OCI-M1 (cell line): ENCODE measurements around the gene MSI2.
"Not testable (repeated sequence)": the region's sequence is repeated elsewhere in the genome, so short reads cannot be mapped to it uniquely, and the experiment has no call there.

Experiments used
- DNase-seq: peaks from one replicate; lab custom pipeline; 2025; lab: John Stamatoyannopoulos, UW

Gene MSI2

DNA sequence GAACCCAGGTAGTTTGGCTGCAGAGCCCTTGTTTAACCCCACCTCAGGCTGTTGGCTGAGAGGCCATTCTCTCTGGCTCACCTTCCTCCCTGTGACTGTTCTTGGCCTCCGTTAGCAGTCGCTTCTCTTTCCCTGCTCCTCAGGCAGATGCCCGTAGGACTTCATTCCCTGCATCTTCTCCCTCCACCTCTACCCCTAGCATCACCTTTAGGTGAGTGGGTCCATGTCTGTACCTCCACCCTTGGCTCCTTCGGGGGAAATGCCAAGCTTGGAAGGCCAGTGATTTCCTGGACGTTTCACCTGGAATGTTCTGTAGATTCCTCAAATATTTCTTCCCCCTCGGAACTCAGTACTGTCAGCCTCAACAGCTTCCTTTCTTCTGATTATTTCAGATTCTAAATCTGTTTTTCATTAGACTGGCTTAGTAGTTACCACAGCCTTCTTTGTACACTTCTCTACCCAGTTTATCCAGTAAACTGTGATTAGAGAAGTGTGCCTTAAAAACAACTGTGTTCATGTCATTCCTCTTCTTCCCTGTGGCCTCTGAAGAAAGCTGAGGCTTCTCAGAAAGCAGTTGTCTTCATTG, 227.9 kb downstream of the MSI2 start:
- no peak for DNase-seq

DNA sequence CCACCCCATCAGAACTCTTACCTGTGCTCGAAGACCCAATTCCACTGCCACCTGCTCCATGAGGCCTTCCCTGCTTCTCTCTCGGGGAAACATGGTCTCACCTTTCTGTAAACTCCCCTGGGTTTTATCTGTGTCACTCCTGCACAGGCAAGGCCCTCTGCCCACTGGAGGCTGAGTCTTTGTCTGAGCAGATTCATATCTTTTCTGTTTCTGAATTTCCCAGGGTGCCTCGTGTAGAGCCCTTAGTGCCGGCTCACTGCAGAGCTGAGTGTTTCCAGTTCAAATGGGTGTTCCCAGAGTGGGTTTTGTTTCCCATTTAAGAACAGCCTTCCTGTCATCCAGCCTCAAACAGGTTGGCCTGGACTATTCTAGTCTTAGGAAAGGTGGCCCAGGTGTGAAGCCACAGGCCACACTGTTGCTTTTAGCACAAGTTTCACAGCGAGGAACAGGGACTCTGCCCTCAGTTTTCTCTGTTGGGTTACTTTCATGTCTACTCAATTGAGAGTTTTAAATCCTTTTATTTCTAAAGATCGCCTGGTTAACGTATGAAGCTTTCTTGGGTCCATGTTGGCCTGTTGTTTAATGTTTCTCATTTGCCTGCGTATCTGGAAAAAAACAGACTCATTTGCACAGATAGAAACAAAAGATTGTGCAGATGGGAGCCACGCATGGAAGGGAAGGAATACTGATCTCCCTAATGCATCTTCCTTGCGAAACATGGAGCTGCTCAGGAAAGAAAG, 228.7 kb downstream of the MSI2 start:
- DNase-seq: no peak

DNA sequence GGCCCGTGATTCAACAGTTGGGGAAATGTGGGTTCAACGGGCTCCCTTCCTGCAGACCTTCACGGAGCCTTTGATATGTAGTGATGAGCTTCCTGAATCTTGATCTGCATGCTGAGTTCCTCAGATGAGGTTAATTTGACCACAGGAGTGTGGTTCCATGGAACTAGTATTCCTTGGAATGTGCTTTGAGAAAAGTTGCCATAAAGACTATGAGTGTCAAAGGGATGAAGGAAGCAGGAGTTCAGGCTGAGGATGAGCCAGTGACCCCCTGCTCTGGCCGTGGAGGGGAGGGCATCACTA, 229.2 kb downstream of the MSI2 start:
- no peak for DNase-seq

- DNase-seq: no peak
Measured at GRCh38 chr17:57485916-57486881, 229.9 kb downstream of the MSI2 start.

DNA sequence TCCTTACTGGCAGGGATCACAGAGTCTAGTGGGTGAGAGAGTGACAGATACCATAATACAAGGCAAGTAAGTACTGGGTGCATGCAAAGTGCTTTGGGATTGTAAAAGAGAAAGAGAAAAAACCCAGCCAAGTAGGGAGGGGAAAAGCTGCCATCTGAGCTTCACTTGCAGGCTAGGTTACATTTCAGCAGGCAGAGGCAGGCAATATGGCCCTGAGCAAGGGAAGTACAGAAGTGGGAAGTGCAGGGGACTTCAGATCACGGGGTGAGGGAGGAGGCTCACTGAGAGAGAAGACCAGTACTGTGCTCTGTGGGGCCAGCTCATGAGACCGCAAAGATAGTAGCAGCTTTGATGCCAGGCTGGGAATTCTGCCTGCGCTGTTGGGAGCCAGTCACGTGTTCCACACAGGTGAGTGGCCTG, 230.6 kb downstream of the MSI2 start:
- peak; percentile 27 for DNase-seq

DNA sequence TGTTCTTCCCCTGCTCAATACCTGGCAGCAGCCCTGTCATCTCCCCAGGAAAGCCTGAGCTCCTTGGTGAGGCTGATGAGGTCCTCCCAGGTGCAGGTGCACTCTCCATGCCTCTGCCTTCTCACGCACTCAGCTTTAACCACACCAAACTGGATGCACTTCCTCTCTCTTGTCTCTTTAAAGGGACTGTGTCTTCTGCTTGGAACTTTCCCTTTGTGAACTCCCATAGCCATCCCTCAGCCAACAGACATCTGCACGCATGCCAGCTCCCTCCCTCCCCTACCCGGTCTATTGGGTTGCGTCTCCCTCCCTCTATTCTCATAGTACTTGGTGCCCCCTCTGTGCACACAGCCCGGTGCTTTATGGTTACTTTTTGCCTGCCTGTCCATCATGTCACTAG, 231.2 kb downstream of the MSI2 start:
- DNase-seq: no peak

GRCh38 chr17:57488856-57489255, 232.5 kb downstream of the MSI2 start:
- DNase-seq: no peak

- DNase-seq: no peak
Measured at GRCh38 chr17:57489321-57489720, 233.0 kb downstream of the MSI2 start.

- no peak for DNase-seq
Measured at GRCh38 chr17:57490111-57490845, 234.0 kb downstream of the MSI2 start.

- no peak for DNase-seq
Measured at GRCh38 chr17:57490890-57491289, 234.6 kb downstream of the MSI2 start.

GRCh38 chr17:57493171-57493570, 236.8 kb downstream of the MSI2 start:
- peak; percentile 36 for DNase-seq

DNA sequence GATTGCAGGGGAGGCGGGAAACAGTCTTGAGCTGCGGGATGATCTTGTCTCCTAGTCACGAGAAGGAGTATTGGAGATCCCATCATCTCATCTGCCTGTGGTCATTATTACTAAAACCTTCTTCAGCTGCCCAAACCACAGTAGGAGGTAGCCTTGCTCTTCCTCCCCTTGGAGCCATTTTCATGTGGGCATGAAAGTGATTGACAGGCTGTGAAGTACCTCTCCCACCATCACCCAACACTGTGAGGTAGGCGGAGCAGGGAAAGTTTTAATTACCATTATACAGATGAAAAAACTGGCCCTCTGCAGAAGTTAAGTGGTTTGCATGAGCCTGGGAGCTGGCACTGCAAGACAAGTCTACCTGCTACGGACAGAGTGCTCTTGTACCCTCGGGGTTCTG, 237.3 kb downstream of the MSI2 start:
- no peak for DNase-seq

GRCh38 chr17:57494443-57494842, 238.1 kb downstream of the MSI2 start:
- no peak for DNase-seq

- no peak for DNase-seq
Measured at GRCh38 chr17:57495771-57496170, 239.4 kb downstream of the MSI2 start.

DNA sequence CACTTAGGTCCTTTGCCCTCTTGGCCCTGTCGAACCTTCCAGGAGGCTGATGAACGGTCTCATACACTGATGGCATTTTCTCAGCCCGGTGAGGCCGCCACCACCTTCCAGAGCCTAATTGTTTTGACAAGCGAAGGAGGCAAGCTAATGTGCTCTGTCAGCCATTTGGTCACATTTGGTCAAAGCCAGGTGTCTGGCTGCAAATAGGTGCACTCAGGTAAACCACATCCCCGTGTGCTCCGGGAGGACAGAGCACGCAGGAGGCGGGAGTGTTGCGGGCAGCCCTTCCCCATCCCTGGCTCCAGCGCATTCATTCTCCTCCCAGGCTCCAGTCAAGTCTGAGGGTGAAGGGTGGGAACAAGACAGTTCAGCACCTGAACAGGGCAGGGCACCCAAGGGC, 240.1 kb downstream of the MSI2 start:
- no peak for DNase-seq

GRCh38 chr17:57498443-57498842, 242.1 kb downstream of the MSI2 start:
- DNase-seq: no peak

DNA sequence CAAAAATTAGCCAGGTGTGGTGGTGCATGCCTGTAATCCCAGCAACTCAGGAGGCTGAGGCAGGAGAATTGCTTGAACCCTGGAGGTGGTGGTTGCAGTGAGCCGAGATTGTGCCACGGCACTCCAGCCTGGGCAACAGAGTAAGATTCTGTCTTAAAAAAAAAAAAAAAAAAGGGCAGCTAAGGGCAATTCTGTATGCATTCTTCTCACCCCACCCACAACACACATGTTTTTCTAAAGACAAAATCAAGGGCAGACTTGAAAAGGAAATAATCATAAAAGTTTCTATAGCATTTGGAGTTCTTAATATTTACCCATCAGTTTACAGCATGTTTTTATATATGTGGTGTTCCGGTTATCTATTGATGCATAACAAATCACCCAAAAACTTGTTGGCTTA, 242.9 kb downstream of the MSI2 start:
- DNase-seq: not testable (repeated sequence)

DNA sequence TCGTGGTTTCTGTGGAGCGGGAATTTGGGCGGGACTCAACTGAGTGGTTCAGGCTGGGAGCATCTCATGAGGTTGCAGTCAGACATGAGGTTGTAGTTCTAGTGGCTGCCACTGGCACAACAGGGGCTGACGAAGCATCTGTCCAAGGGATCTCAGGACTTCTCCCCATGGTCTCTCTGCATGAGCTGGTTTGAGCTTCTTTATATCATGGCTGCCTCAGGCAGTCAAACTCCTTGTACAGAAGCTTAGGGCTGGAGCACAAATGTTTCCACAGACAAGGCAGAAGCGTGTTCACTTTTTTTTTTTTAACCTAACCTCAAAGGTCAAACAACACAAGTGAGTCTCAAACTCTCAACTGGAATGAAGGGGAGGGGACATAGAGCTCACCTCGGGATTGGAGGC, 243.3 kb downstream of the MSI2 start:
- no peak for DNase-seq

- no peak for DNase-seq
Measured at GRCh38 chr17:57501016-57501415, 244.7 kb downstream of the MSI2 start.

DNA sequence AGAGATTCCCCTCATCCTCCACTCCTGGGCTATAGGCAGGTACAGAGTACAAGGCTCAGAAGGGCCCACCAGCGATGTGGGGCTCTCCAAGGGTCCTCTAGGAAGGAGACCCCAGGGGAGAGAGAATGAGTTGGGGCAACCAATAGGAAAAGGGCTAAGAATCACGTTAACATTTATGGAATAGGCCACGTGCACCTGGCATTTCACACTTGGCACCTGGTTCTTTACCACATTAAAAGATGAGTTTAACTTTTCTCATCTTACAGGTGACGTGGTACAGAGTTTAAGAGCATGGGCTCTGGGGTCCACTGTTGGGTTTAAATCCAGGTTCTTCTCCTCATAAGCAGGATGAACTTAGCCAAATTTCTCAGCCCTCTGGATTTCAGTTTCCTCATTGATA, 245.7 kb downstream of the MSI2 start:
- no peak for DNase-seq

DNA sequence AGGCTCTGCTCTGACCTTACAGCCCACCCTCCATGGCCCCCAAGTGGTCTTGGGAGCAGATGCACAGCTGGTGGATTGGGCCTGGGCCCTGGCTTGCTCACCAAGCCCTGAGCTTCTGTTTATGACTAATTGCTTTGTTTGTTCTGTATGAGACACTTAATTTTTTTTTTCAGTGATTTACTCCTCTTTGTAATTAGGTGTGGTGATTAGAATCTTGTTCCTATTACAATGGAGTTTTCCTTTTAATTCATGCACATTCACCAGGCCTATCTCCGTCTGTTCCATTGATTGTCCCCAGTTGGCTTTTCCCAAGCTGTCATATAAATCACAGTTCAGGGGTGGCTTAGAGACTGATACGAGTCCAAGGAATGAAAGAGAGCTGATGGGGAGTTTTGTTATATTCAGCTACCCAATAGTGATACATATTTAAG, 246.5 kb downstream of the MSI2 start:
- DNase-seq: no peak

- DNase-seq: no peak
Measured at GRCh38 chr17:57504208-57504607, 247.9 kb downstream of the MSI2 start.
